ENCODE results near the gene IKZF2. TPM values are rescaled to one million over a fixed set of nuclear protein-coding genes. Genes with fewer than 3 reads are reported as not detected.

IKZF2 gene
- total and polyA plus RNA-seq, 2 of the 4 experiments (the other 2 are of a cell fraction) = 2.1 to 25.5 TPM

DNA sequence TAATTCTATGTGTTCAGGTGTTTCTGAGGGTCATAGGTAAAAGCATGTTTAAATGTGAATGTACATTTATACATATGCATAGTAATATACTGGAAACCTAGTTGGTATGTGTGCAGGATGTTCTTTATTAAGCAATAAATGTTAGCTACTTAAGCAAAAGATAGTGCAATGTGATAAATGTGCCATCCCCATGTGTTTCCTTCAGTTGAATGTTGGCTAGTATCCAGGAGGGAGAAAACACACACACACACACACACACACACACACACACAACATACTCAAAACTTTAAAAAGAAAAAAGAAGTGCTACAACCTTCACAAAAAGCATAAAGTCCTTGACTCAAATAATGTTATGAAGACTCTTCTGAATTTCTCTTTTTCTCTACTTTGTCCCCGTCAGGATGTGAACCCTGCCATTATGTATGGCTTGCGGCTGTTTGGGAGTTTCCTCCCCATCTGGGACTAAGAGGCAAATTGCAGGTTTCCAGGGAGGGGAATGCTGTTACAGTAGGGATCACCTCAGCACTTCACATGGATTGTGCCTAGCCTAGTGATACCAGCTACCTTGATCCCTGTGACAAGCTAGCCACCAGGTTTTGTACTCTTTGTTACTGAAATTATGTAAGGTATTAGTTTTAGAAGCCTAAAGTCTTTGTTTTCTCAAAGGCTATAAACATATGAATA is 82.6 kb downstream of the IKZF2 start (continued):
- no peak for TF ChIP-seq MAZ (IDR thresholded peaks at IDR 0.05; ENCODE audit: borderline replicate concordance, low read depth, low read length)

DNA sequence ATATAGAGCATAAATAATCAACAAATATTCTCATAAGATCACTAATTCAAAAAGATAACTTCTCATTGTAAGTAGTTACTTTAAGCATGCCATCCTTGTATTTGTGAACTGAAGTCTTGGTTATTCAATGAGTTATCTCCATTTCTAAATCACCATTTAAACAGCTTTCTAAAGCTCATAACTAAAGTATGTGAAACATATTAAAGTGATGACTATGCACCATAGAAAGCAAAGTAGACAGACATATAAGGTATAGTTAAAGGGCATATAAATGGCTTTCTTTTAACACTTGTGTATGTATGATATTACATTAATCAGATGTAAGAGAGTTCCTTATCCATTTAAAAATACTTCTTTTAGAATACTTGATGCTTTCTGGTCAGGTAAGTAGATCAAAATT is 83.5 kb downstream of the IKZF2 start:
- Histone ChIP-seq H2AFZ (replicated peaks; ENCODE audit: low read length, poor library complexity) (no peak overlapping the region), H4K91ac (ENCODE audit: insufficient read depth, low read depth, low read length) (no peak overlapping the region), H3K4me1 (ENCODE audit: control insufficient read depth, insufficient read depth, low read length) (peaks cover 3% of the 10 kb centered on the region; the same call in 1 of the 2 replicates), H3K9me1 (ENCODE audit: insufficient read depth, low read length) (no peaks in the 10 kb centered on the region; the same call in 1 of the 2 replicates), H3K4me3 (ENCODE audit: insufficient read depth, low read depth, low read length) (no peak overlapping the region), H3K14ac (replicated peaks; ENCODE audit: low read depth, low read length) (no peak overlapping the region), H4K20me1 (ENCODE audit: insufficient read depth, low read length) (no peaks in the 10 kb centered on the region), H3K9me3 (ENCODE audit: control insufficient read depth, insufficient read depth, low read length) (no peaks in the 10 kb centered on the region), H2BK20ac (ENCODE audit: low read depth, low read length) (no peak overlapping the region), H3K18ac (ENCODE audit: low read depth, low read length) (no peak overlapping the region), H3K23ac (ENCODE audit: low read depth, low read length) (no peak overlapping the region), H2AK9ac (replicated peaks; ENCODE audit: low read depth, low read length, poor library complexity) (no peak overlapping the region), H3K9ac (ENCODE audit: low read depth, low read length) (no peak overlapping the region), H3K36me3 (ENCODE audit: control insufficient read depth, insufficient read depth, low read length) (no peaks in the 10 kb centered on the region), H3K79me1 (ENCODE audit: low read depth in 1 of 2, low read length in 2 of 2) (peaks cover 0 to 7% of the 10 kb centered on the region in 2 experiments; a peak in 1 of 4 replicates), H2BK5ac (ENCODE audit: low read depth, low read length, poor library complexity, severe bottlenecking) (peak overlapping the region; percentile 75), H3K27ac (ENCODE audit: insufficient read depth, low read length) (no peak overlapping the region), H3K27me3 (ENCODE audit: control insufficient read depth, insufficient read depth, low read length) (no peaks in the 10 kb centered on the region), H3K4me2 (ENCODE audit: low read depth, low read length) (0 out of 2 replicates have a peak overlapping the region, but pooled peaks have one; percentile 15), H3K56ac (ENCODE audit: extremely low read depth, insufficient read depth, low read length) (no peak overlapping the region), H2AK5ac (ENCODE audit: low read depth, low read length) (no peak overlapping the region), H4K8ac (ENCODE audit: low read depth in 2 of 2, low read length in 2 of 2) (peak overlapping the region; percentile 49 to 50; a peak in 1 of 4 replicates), H3K4ac (ENCODE audit: low read depth, low read length) (no peak overlapping the region), H2BK15ac (ENCODE audit: low read depth, low read length) (no peak overlapping the region), H4K5ac (ENCODE audit: low read depth, low read length) (no peak overlapping the region), H2BK120ac (ENCODE audit: low read depth, low read length) (peak overlapping the region; percentile 56; the same call in 1 of the 2 replicates)
- BruUV-seq (replicated peaks) = no TSS peak
- in situ Hi-C loops (cut with MboI; ENCODE audit: low sequenced_read_pairs) = no loop called here
- ATAC-seq (ENCODE audit: low read depth) (peak; percentile 63), DNase-seq (peak; percentile 34)
- intact Hi-C loops (cut with micrococcal nuclease) = no loop called here
- TF ChIP-seq CHD1 (IDR thresholded peaks at IDR 0.05; ENCODE audit: low read depth, low read length) (no peak), MXI1 (IDR thresholded peaks at IDR 0.05; ENCODE audit: borderline replicate concordance, low read depth, low read length) (no peak), MAFK (IDR thresholded peaks at IDR 0.05; ENCODE audit: low read depth, low read length) (peak; percentile 56)
- dilution Hi-C loops (cut with HindIII; ENCODE audit: low sequenced_read_pairs, unreplicated experiment) = no loop called here
- ChIA-PET CTCF (interaction anchor here (0.5 kb wide), 1 partner anchor 724 kb away, joined by 4 read pairs; no protein-coding TSS in a partner anchor), POLR2A (ENCODE audit: unreplicated experiment) (no interaction called here)

Data from IMR-90 (cell line).